Measurements from ENCODE around the gene PDE4B.

PDE4B gene

GRCh38 chr1:66346057-66346795 lies 553.5 kb downstream of the PDE4B start:
- DNase-seq (ENCODE audit: insufficient read length, low spot score) (no peak), FAIRE-seq (peak; percentile 63)

GRCh38 chr1:66346873-66347272 lies 554.2 kb downstream of the PDE4B start:
- no peak for DNase-seq (ENCODE audit: insufficient read length, low spot score)
- peak; percentile 77 for FAIRE-seq

GRCh38 chr1:66348776-66349175 lies 556.1 kb downstream of the PDE4B start:
- DNase-seq (ENCODE audit: insufficient read length, low spot score) = no peak
- FAIRE-seq = no peak

- FAIRE-seq = no peak
- DNase-seq (ENCODE audit: insufficient read length, low spot score) = no peak
Measured at GRCh38 chr1:66349242-66349641, 556.5 kb downstream of the PDE4B start.

- peak; percentile 96 for FAIRE-seq
- no peak for DNase-seq (ENCODE audit: insufficient read length, low spot score)
Measured at GRCh38 chr1:66350001-66350547, 557.4 kb downstream of the PDE4B start.

- DNase-seq (ENCODE audit: insufficient read length, low spot score) (no peak), FAIRE-seq (no peak)
Measured at GRCh38 chr1:66351478-66351877, 558.8 kb downstream of the PDE4B start.

GRCh38 chr1:66351913-66352312 lies 559.2 kb downstream of the PDE4B start:
- no peak for DNase-seq (ENCODE audit: insufficient read length, low spot score)
- FAIRE-seq = peak; percentile 88

- DNase-seq (ENCODE audit: insufficient read length, low spot score) = no peak
- FAIRE-seq = peak; percentile 66
Measured at GRCh38 chr1:66352792-66353191, 560.1 kb downstream of the PDE4B start.

GRCh38 chr1:66353257-66353656 lies 560.6 kb downstream of the PDE4B start:
- DNase-seq (ENCODE audit: insufficient read length, low spot score) (no peak), FAIRE-seq (no peak)

- peak; percentile 93 for FAIRE-seq
- DNase-seq (ENCODE audit: insufficient read length, low spot score) = no peak
Measured at GRCh38 chr1:66354311-66355201, 561.9 kb downstream of the PDE4B start.

GRCh38 chr1:66355756-66356155 lies 563.1 kb downstream of the PDE4B start:
- DNase-seq (ENCODE audit: insufficient read length, low spot score) = no peak
- no peak for FAIRE-seq

- FAIRE-seq = no peak
Measured at GRCh38 chr1:66356605-66357004, 563.9 kb downstream of the PDE4B start.

GRCh38 chr1:66357021-66357420 lies 564.3 kb downstream of the PDE4B start:
- FAIRE-seq (peak; percentile 23), DNase-seq (ENCODE audit: insufficient read length, low spot score) (no peak)

More at GRCh38 chr1:66356605-66357004, 563.9 kb downstream of the PDE4B start:
- no peak for DNase-seq (ENCODE audit: insufficient read length, low spot score)

- DNase-seq (ENCODE audit: insufficient read length, low spot score) (no peak), FAIRE-seq (peak; percentile 58)
Measured at GRCh38 chr1:66357478-66358197, 564.9 kb downstream of the PDE4B start.

- no peak for FAIRE-seq
- no peak for DNase-seq (ENCODE audit: insufficient read length, low spot score)
Measured at GRCh38 chr1:66359269-66359668, 566.6 kb downstream of the PDE4B start.

- DNase-seq (ENCODE audit: insufficient read length, low spot score) = no peak
- no peak for FAIRE-seq
Measured at GRCh38 chr1:66359815-66360214, 567.1 kb downstream of the PDE4B start.

- FAIRE-seq = peak; percentile 57
- DNase-seq (ENCODE audit: insufficient read length, low spot score) = no peak
Measured at GRCh38 chr1:66360285-66360724, 567.6 kb downstream of the PDE4B start.

GRCh38 chr1:66364578-66365391 lies 572.1 kb downstream of the PDE4B start:
- peak; percentile 68 for FAIRE-seq

GRCh38 chr1:66365635-66366034 lies 572.9 kb downstream of the PDE4B start:
- DNase-seq (ENCODE audit: insufficient read length, low spot score) (no peak), FAIRE-seq (no peak)

More at GRCh38 chr1:66364578-66365391, 572.1 kb downstream of the PDE4B start:
- DNase-seq (ENCODE audit: insufficient read length, low spot score) = no peak

GRCh38 chr1:66366634-66367033 lies 573.9 kb downstream of the PDE4B start:
- no peak for DNase-seq (ENCODE audit: insufficient read length, low spot score)
- FAIRE-seq = peak; percentile 64

Data from GM19239 (cell line).